HG03575 (cell line): Measurements from ENCODE around the gene ADH1A.
"Not testable (repeated sequence)": the region's sequence is repeated elsewhere in the genome, so short reads cannot be mapped to it uniquely, and the experiment has no call there.

Experiments
- ATAC-seq: cut with Tn5 transposase; IDR thresholded peaks from one replicate; pipeline ENCODE4 v1.9.1; 2021; ENCODE audit not compliant: unreplicated experiment, insufficient number of reproducible peaks, low FRiP score; ENCODE audit errors: extremely low read depth

The ADH1A gene

GRCh38 chr4:99293357-99293756, 2.6 kb upstream of the ADH1A start:
- no peak for ATAC-seq

- ATAC-seq = no peak
Observed at GRCh38 chr4:99285387-99285786, 5.4 kb downstream of the ADH1A start.

GRCh38 chr4:99282731-99283130, 8.1 kb downstream of the ADH1A start:
- ATAC-seq = no peak

- ATAC-seq = no peak
Observed at GRCh38 chr4:99281261-99281660, 9.5 kb downstream of the ADH1A start.

- ATAC-seq = no peak
Observed at GRCh38 chr4:99276417-99276816, 14.4 kb downstream of the ADH1A start.

GRCh38 chr4:99275885-99276284, 14.9 kb downstream of the ADH1A start:
- ATAC-seq = no peak

- ATAC-seq = no peak
Observed at GRCh38 chr4:99275050-99275449, 15.7 kb downstream of the ADH1A start.

- no peak for ATAC-seq
Observed at GRCh38 chr4:99273704-99274103, 17.1 kb downstream of the ADH1A start.

- ATAC-seq = no peak
Observed at GRCh38 chr4:99264927-99265326, 25.9 kb downstream of the ADH1A start.

GRCh38 chr4:99252746-99253145, 38.0 kb downstream of the ADH1A start:
- ATAC-seq = no peak

GRCh38 chr4:99248714-99249113, 42.1 kb downstream of the ADH1A start:
- ATAC-seq = no peak

- ATAC-seq = no peak
Observed at GRCh38 chr4:99235955-99236354, 54.8 kb downstream of the ADH1A start.

GRCh38 chr4:99234331-99235010, 56.3 kb downstream of the ADH1A start:
- ATAC-seq = no peak

- ATAC-seq = not testable (repeated sequence)
Observed at GRCh38 chr4:99233397-99233796, 57.4 kb downstream of the ADH1A start.

- not testable (repeated sequence) for ATAC-seq
Observed at GRCh38 chr4:99228706-99229105, 62.1 kb downstream of the ADH1A start.

- not testable (repeated sequence) for ATAC-seq
Observed at GRCh38 chr4:99227646-99228045, 63.1 kb downstream of the ADH1A start.
